ENCODE measurements around the gene SORCS2.

GRCh38 chr4:7286798-7287197 is 94.5 kb downstream of the SORCS2 start:
- TF ChIP-seq CTCF (conservative IDR thresholded peaks at IDR 0.05; ENCODE audit: low read length) (no peak), EZH2phosphoT487 (IDR thresholded peaks at IDR 0.05; ENCODE audit: borderline replicate concordance, low read depth, low read length) (no peak)

Data from OCI-LY7 (cell line).